Neural progenitor cell (in vitro differentiated cells): ENCODE data around the gene EBP.

Source experiments
- EZH2 ChIP-seq: fragments of 200-600 bp; sonication (generic); IDR thresholded peaks from 2 replicates; pipeline ENCODE4 v1.6.1; 2017; ENCODE audit warnings: antibody characterized with exemption, mild to moderate bottlenecking, moderate library complexity
- EZH2phosphoT487 ChIP-seq: fragments of 200-600 bp; sonication (generic); IDR thresholded peaks from 2 replicates; pipeline ENCODE4 v1.6.1; 2017; ENCODE audit warnings: antibody characterized with exemption
- TF ChIP-seq, protein P1 (sequence below): fragments of 200-600 bp; sonication (generic); IDR thresholded peaks from 2 replicates; pipeline ENCODE4 v1.5.1; 2017; ENCODE audit warnings: antibody characterized with exemption, mild to moderate bottlenecking

- TF ChIP-seq, protein P1, sequence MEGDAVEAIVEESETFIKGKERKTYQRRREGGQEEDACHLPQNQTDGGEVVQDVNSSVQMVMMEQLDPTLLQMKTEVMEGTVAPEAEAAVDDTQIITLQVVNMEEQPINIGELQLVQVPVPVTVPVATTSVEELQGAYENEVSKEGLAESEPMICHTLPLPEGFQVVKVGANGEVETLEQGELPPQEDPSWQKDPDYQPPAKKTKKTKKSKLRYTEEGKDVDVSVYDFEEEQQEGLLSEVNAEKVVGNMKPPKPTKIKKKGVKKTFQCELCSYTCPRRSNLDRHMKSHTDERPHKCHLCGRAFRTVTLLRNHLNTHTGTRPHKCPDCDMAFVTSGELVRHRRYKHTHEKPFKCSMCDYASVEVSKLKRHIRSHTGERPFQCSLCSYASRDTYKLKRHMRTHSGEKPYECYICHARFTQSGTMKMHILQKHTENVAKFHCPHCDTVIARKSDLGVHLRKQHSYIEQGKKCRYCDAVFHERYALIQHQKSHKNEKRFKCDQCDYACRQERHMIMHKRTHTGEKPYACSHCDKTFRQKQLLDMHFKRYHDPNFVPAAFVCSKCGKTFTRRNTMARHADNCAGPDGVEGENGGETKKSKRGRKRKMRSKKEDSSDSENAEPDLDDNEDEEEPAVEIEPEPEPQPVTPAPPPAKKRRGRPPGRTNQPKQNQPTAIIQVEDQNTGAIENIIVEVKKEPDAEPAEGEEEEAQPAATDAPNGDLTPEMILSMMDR, result no peak
- no peak for TF ChIP-seq EZH2
- TF ChIP-seq EZH2phosphoT487, result no peak
Measured at GRCh38 chrX:48478806-48479205, 42.8 kb upstream of the EBP start.
